Esophagus muscularis mucosa (tissue), 4 donors: Measurements from ENCODE around the gene C7orf25. TPM values are rescaled to one million over a fixed set of nuclear protein-coding genes. Genes with fewer than 3 reads are reported as not detected.

Source experiments
- DNase-seq: peaks from one replicate; pipeline ENCODE4 v3.0.0-alpha.2; 2017; ENCODE audit errors: extremely low spot score
- H3K27ac ChIP-seq, 4 donors: fragments of 200-600 bp; sonication (generic); replicated peaks in 1 of 4; 1 replicate in 3 of 4; 2 replicates in 1 of 4; pipeline ENCODE4 v1.5.1; 2016 to 2019; ENCODE audit warnings: mild to moderate bottlenecking in 1 of 4
- H3K27me3 ChIP-seq, 4 donors: fragments of 200-600 bp; sonication (generic); one replicate each; pipeline versions ENCODE4 v1.5.1 to v1.6.0; 2016 to 2019
- H3K36me3 ChIP-seq, 4 donors: fragments of 200-600 bp; sonication (generic); one replicate each; pipeline ENCODE4 v1.5.1; 2016 to 2019
- H3K4me1 ChIP-seq, 4 donors: fragments of 200-600 bp; sonication (generic); one replicate each; pipeline ENCODE4 v1.5.1; 2016 to 2019
- H3K4me3 ChIP-seq, 4 donors: fragments of 200-600 bp; sonication (generic); 1 replicate in 2 of 4; 2 replicates in 2 of 4; pipeline ENCODE4 v1.5.1; 2016 to 2019; ENCODE audit warnings: mild to moderate bottlenecking in 4 of 4, moderate library complexity in 1 of 4
- H3K9me3 ChIP-seq, 4 donors: fragments of 200-600 bp; sonication (generic); 1 replicate in 3 of 4; 2 replicates in 1 of 4; pipeline ENCODE4 v1.5.1; 2016 to 2019
- CTCF ChIP-seq, 3 experiments: fragments of 200-600 bp in 2 of 3; fragments of 450-650 bp in 1 of 3; sonication (generic) in 2 of 3; IDR thresholded peaks; one replicate each; pipeline ENCODE4 v1.5.1; 2017 to 2019; ENCODE audit warnings: antibody characterized with exemption in 3 of 3, mild to moderate bottlenecking in 2 of 3, moderate library complexity in 1 of 3
- EP300 ChIP-seq: sonication (generic); formaldehyde crosslinking; IDR thresholded peaks from one replicate; pipeline ENCODE4 v1.6.1; 2017; ENCODE audit warnings: antibody characterized with exemption
- POLR2A ChIP-seq: fragments of 450-650 bp; IDR thresholded peaks from one replicate; pipeline ENCODE4 v1.6.1; 2017; ENCODE audit warnings: antibody characterized with exemption, moderate library complexity, mild to moderate bottlenecking, low read depth
- POLR2AphosphoS5 ChIP-seq, 2 donors: sonication (generic); formaldehyde crosslinking; IDR thresholded peaks; one replicate each; pipeline ENCODE4 v1.6.1; 2017; ENCODE audit warnings: antibody characterized with exemption in 2 of 2
- WGBS: methylation state at CpG from one replicate; pipeline ENCODE4 v1.1.5; 2018; 5-methylcytosine and 5-hydroxymethylcytosine counted together
- intact Hi-C: fragments of 100-400 bp; cut with DNase I; formaldehyde crosslinking; loops from one replicate; pipeline ENCODE4 v1.15.1; 2023
- total RNA-seq, 4 donors: library from RNA; depleted of rRNA; stranded (reverse); fragments of >200 nt; gene quantifications; one replicate each; pipeline versions ENCODE4 v1.1.0 to v1.2.1, GENCODE V29; 2016

The C7orf25 gene
- 10 to 100 TPM in 3 of 4 donors, 1 to 10 TPM in 1; 4.6 to 13.0 (median 11.7) TPM for total RNA-seq

GRCh38 chr7:42911454-42912447 is at the start of gene C7orf25:
Gene C7orf25, minus strand, starts transcription at chr7:42912070. Its CDS starts 1,170 bp downstream, at chr7:42910900.
- Histone ChIP-seq H3K27ac (peak within 1 kb of the TSS; percentile 83 to 88 (median 84)), H3K4me1 (peaks cover 12 to 43% (median 16%) of the 10 kb centered on the region in 4 donors), H3K4me3 (peak within 1 kb of the TSS; percentile 81 to 98 (median 89)), H3K27me3 (no peaks in the 10 kb centered on the region), H3K9me3 (no peaks in the 10 kb centered on the region), H3K36me3 (peaks cover 3 to 22% (median 11%) of the 10 kb centered on the region in 4 donors)
- intact Hi-C loops: no loop called here
- TF ChIP-seq EP300 (no peak), POLR2AphosphoS5 (IDR thresholded peaks at IDR 0.05) (peak; percentile 85 to 92), CTCF (IDR thresholded peaks at IDR 0.05) (peak in 1 of 3 experiments; percentile 7), POLR2A (no peak)
- DNase-seq: peak; percentile 99
- 0% methylated on average over 15 of the region's 95 CpGs for WGBS

- no peak overlapping the region for H3K27ac ChIP-seq
- H3K4me1 ChIP-seq: peaks cover 0 to 14% (median 0%) of the 10 kb centered on the region in 4 donors
- no peaks in the 10 kb centered on the region for H3K36me3 ChIP-seq
- DNase-seq: no peak
- H3K4me3 ChIP-seq: no peak overlapping the region
- no peaks in the 10 kb centered on the region for H3K27me3 ChIP-seq
- TF ChIP-seq EP300 (no peak), CTCF (IDR thresholded peaks at IDR 0.05) (no peak), POLR2A (no peak), POLR2AphosphoS5 (IDR thresholded peaks at IDR 0.05) (no peak)
- WGBS: 82% methylated on average over 2 of the region's 2 CpGs
- H3K9me3 ChIP-seq: no peaks in the 10 kb centered on the region
- intact Hi-C loops: no loop called here
These were observed 49.3 kb upstream of the C7orf25 start for GRCh38 chr7:42961170-42961569.

GRCh38 chr7:42960762-42961161 is 48.9 kb upstream of the C7orf25 start:
- peaks cover 0 to 14% (median 0%) of the 10 kb centered on the region in 4 donors for H3K4me1 ChIP-seq
- H3K4me3 ChIP-seq: no peak overlapping the region
- no peak overlapping the region for H3K27ac ChIP-seq
- 65% methylated on average over 2 of the region's 2 CpGs for WGBS
- no peaks in the 10 kb centered on the region for H3K36me3 ChIP-seq
- H3K9me3 ChIP-seq: no peaks in the 10 kb centered on the region
- no peak for DNase-seq
- intact Hi-C loops: no loop called here
- no peak for TF ChIP-seq POLR2A
- no peak for TF ChIP-seq EP300
- no peak for TF ChIP-seq CTCF (IDR thresholded peaks at IDR 0.05)
- no peak for TF ChIP-seq POLR2AphosphoS5 (IDR thresholded peaks at IDR 0.05)
- H3K27me3 ChIP-seq: no peaks in the 10 kb centered on the region

GRCh38 chr7:42959549-42959948 is 47.7 kb upstream of the C7orf25 start:
- H3K9me3 ChIP-seq: no peaks in the 10 kb centered on the region
- WGBS: 89% methylated on average over 2 of the region's 2 CpGs
- H3K36me3 ChIP-seq: no peaks in the 10 kb centered on the region
- no peak overlapping the region for H3K4me3 ChIP-seq
- intact Hi-C loops: no loop called here
- TF ChIP-seq CTCF (IDR thresholded peaks at IDR 0.05): no peak
- TF ChIP-seq EP300: no peak
- TF ChIP-seq POLR2A: no peak
- TF ChIP-seq POLR2AphosphoS5 (IDR thresholded peaks at IDR 0.05): no peak
- peaks cover 0 to 3% (median 0%) of the 10 kb centered on the region in 4 donors for H3K4me1 ChIP-seq
- H3K27ac ChIP-seq: no peak overlapping the region
- H3K27me3 ChIP-seq: no peaks in the 10 kb centered on the region
- DNase-seq: no peak
